ENCODE results near the gene C22orf31.

GRCh38 chr22:29023172-29023796 is 38.3 kb downstream of the C22orf31 start:
- TF ChIP-seq, protein P1, sequence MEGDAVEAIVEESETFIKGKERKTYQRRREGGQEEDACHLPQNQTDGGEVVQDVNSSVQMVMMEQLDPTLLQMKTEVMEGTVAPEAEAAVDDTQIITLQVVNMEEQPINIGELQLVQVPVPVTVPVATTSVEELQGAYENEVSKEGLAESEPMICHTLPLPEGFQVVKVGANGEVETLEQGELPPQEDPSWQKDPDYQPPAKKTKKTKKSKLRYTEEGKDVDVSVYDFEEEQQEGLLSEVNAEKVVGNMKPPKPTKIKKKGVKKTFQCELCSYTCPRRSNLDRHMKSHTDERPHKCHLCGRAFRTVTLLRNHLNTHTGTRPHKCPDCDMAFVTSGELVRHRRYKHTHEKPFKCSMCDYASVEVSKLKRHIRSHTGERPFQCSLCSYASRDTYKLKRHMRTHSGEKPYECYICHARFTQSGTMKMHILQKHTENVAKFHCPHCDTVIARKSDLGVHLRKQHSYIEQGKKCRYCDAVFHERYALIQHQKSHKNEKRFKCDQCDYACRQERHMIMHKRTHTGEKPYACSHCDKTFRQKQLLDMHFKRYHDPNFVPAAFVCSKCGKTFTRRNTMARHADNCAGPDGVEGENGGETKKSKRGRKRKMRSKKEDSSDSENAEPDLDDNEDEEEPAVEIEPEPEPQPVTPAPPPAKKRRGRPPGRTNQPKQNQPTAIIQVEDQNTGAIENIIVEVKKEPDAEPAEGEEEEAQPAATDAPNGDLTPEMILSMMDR (conservative IDR thresholded peaks at IDR 0.05): no peak
- no peak for TF ChIP-seq ZFX (IDR thresholded peaks at IDR 0.05)
